Measurements from ENCODE around the gene JAG1.

Gene JAG1

DNA sequence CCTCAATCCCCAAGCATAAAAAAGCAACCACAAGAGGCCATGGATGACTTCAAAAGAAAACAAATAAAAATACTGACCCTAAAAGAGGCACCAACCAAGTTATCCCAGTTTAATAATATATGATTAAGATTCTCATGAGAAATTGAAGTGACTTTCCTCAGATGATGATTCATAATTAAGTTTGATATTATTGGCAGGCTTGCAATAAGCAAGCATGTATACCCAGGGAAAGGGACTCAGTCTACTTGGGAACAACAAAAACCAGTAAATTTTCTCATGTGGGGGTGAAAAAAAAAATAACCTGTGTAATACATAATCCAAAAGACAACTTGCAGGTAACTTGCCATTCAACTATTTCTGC lies 19.6 kb downstream of the JAG1 start:
- no peak overlapping the region for H3K4me3 ChIP-seq (ENCODE audit: low read depth, low read length)
- DNase-seq (ENCODE audit: low read depth) = no peak
- TF ChIP-seq, protein P1, sequence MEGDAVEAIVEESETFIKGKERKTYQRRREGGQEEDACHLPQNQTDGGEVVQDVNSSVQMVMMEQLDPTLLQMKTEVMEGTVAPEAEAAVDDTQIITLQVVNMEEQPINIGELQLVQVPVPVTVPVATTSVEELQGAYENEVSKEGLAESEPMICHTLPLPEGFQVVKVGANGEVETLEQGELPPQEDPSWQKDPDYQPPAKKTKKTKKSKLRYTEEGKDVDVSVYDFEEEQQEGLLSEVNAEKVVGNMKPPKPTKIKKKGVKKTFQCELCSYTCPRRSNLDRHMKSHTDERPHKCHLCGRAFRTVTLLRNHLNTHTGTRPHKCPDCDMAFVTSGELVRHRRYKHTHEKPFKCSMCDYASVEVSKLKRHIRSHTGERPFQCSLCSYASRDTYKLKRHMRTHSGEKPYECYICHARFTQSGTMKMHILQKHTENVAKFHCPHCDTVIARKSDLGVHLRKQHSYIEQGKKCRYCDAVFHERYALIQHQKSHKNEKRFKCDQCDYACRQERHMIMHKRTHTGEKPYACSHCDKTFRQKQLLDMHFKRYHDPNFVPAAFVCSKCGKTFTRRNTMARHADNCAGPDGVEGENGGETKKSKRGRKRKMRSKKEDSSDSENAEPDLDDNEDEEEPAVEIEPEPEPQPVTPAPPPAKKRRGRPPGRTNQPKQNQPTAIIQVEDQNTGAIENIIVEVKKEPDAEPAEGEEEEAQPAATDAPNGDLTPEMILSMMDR (conservative IDR thresholded peaks at IDR 0.05; ENCODE audit: low read depth, low read length) = no peak

DNA sequence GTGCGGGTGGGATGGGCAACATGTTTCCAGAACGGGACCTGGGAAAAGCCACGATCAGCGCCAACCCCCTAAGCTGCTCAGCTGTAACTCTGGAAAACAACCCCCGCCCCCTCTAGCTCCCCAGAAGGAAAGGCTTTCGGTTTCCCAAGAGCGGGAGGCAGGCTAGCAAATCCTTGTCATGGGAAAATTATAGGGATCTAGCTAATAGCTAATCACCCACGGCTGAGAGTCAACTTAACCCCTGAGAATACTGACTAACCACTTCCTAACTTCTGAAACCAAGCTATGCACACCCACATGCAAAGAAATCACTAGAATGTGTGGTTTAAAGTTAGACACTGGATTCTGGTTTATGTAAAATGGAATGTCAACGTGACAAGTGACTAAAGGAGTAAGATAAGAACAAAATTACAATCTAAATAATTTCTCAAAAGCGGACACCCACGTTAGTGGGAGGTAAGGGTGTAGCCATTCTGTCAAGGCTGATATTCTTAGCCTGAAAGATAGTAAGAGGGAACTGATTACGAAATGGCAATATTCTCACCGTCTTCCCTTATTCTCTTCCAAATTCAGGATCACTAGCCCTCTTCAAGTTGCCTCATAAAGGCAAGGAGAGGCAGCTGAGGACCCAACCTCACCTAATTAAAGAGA lies 20.1 kb downstream of the JAG1 start:
- TF ChIP-seq, protein P1 (conservative IDR thresholded peaks at IDR 0.05; ENCODE audit: low read depth, low read length) = no peak
- peak overlapping the region; percentile 28 for H3K4me3 ChIP-seq (ENCODE audit: low read depth, low read length)
- DNase-seq (ENCODE audit: low read depth) = peak; percentile 79

DNA sequence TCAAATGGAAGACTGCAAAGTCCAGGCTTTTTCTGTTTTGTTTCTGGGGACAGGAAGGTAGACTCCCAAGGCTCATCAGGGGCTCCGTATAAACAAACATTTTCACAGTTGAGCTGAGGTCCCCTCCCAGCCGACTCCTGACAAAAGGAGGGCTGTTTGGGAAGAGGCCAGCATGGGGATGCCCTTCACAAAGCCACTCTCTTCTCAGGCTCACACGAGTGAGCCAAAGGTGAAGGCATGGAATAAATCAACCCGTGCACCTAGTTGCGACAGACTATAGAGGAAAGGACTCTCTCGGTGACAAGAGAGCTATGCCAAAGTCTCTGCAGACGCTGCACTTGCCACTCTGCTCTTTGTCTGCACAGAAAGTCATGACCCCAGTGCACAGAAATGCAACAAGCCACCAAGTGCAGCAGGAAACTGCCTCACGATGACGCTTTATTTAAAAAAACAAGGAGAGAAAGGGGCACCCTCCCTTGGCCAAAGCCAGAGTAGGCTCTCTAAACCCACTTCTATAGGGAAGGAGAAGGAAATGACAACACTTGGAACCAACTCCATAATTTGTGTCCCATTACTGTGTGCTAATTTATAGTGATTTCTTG lies 21.0 kb downstream of the JAG1 start:
- H3K4me3 ChIP-seq (ENCODE audit: low read depth, low read length) = no peak overlapping the region
- DNase-seq (ENCODE audit: low read depth) = no peak
- TF ChIP-seq, protein P1 (conservative IDR thresholded peaks at IDR 0.05; ENCODE audit: low read depth, low read length) = no peak

DNA sequence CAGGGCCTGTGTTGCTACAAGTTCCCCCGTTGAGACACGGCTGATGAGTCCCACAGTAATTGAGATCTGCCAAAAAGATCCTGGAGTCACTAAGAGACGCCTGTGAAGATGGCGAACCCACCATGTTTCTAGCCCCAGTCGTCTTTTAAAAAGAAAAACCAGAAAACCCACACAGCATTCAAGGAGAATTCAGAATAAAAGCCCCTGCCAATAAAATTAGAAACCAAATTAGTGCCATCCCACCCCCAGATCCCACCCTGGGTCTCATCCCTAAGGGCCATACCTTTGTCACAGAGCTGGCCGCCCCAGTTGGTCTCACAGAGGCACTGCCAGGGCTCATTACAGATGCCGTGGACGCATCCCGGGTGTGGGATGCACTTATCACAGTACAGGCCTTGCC lies 21.6 kb downstream of the JAG1 start:
- TF ChIP-seq, protein P1 (conservative IDR thresholded peaks at IDR 0.05; ENCODE audit: low read depth, low read length) = no peak
- no peak overlapping the region for H3K4me3 ChIP-seq (ENCODE audit: low read depth, low read length)
- no peak for DNase-seq (ENCODE audit: low read depth)

DNA sequence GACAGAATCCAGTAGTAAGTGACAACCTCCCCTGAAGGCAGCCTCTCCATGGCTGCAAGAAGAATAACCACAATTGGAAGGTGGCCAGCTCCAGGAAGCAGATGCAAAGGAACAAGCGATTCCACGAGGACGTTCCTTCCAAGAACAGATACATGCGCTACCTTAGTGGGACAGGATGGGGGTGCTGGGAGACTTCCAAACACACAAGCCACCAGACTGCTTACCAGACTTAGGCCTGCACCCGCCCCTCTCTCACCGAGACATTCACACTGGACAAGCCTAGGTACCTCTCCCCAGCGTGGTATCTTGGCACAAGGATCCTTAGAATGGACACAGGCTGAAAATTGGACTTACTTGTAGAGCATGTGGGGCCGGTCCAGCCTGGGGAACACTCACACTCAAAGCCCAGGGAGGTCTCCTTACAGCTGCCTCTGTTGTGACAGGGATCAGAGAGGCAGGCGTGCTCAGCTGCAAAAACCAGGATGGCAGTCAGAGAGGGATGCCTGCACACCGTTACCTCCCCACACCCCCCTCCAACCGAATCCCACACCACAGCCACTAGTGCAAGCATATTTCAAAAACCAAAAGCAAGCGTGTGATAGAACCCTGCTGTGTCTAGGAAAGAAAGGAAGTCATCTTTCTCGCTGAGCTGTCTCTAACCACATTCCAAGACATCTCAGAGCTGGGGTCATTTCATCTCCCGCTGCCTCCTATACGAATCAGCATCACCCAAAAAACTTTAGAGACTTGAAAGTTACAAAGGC lies 22.4 kb downstream of the JAG1 start:
- DNase-seq (ENCODE audit: low read depth) = peak; percentile 82
- TF ChIP-seq, protein P1 (conservative IDR thresholded peaks at IDR 0.05; ENCODE audit: low read depth, low read length) = no peak
- no peak overlapping the region for H3K4me3 ChIP-seq (ENCODE audit: low read depth, low read length)

DNA sequence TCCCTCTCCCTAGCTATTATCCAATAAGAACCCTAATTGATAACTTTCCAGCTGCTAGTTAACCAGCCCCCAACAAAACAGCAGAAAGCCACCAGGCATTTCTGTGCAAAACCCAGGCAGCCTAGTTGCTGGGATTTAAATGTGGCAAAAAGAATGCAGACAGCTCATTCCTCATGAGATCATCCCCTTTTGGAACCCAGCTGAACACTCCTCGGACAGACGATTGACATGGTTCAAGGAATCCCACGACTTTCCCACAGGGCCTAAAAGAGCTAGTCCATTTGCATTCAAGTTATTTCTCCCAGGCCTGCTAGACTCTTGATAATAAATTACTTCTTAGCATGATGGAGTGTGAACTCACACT lies 24.0 kb downstream of the JAG1 start:
- TF ChIP-seq, protein P1 (conservative IDR thresholded peaks at IDR 0.05; ENCODE audit: low read depth, low read length) = no peak
- no peak overlapping the region for H3K4me3 ChIP-seq (ENCODE audit: low read depth, low read length)
- no peak for DNase-seq (ENCODE audit: low read depth)
